Measurements from ENCODE around the gene MAGEA11. TPM values are rescaled to one million over a fixed set of nuclear protein-coding genes. Genes with fewer than 3 reads are reported as not detected.
"Not testable (repeated sequence)": the region's sequence is repeated elsewhere in the genome, so short reads cannot be mapped to it uniquely, and the experiment has no call there.

Gene MAGEA11
- total RNA-seq, 1 donor from 2014 or later = 0.17 TPM

DNA sequence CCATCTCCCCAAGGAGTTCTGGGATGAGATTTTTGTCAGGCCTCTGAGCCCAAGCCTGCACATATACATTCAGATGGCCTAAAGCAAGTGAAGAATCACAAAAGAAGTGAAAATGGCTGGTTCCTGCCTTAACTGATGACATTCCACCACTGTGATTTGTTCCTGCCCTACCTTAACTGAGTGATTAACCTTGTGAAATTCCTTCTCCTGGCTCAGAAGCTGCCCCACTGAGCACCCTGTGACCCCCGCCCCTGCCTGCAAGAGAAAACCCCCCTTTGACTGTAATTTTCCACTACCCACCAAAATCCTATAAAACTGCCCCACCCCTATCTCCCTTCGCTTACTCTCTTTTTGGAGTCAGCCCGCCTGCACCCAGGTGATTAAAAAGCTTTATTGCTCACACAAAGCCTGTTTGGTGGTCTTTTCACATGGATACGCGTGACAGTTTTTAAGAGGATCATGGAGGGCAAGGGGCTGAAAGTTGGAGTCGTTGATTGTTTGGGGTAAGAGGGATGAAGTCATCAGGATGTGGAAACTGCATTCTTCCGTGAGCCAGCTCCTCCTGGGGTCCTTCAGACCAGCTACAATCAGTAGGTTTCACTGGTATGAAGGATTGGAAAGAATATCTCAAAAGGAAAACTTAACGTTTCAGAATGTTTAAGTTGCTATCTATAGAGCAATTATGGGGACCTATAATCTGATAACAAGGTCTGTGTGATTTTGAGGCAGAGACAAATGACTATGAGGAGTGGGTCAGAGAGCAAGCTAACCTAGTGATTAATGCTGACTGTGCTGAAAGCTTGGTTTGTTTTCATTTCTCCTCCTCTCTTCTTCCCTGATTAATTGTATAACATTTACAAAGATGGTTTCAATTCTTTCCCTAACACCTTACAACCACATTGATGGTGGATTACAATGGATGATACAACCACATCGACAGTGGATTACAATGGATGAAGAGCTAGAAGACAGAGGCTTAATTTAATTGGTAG, 28.6 kb upstream of the MAGEA11 start:
- Mint-ChIP-seq H3K27ac (peak overlapping the region; percentile 22), H3K4me3 (no peak overlapping the region), H3K27me3 (no peaks in the 10 kb centered on the region), H3K36me3 (no peaks in the 10 kb centered on the region), H3K4me1 (ENCODE audit: unreplicated experiment) (no peaks in the 10 kb centered on the region), H3K9me3 (peaks cover 11% of the 10 kb centered on the region)
- DNase-seq (ENCODE audit: extremely low spot score, unreplicated experiment) = no peak
- TF ChIP-seq, protein P1, sequence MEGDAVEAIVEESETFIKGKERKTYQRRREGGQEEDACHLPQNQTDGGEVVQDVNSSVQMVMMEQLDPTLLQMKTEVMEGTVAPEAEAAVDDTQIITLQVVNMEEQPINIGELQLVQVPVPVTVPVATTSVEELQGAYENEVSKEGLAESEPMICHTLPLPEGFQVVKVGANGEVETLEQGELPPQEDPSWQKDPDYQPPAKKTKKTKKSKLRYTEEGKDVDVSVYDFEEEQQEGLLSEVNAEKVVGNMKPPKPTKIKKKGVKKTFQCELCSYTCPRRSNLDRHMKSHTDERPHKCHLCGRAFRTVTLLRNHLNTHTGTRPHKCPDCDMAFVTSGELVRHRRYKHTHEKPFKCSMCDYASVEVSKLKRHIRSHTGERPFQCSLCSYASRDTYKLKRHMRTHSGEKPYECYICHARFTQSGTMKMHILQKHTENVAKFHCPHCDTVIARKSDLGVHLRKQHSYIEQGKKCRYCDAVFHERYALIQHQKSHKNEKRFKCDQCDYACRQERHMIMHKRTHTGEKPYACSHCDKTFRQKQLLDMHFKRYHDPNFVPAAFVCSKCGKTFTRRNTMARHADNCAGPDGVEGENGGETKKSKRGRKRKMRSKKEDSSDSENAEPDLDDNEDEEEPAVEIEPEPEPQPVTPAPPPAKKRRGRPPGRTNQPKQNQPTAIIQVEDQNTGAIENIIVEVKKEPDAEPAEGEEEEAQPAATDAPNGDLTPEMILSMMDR (conservative IDR thresholded peaks at IDR 0.05) = no peak

- Mint-ChIP-seq H3K36me3 (no peaks in the 10 kb centered on the region), H3K4me3 (no peak overlapping the region), H3K27me3 (no peaks in the 10 kb centered on the region), H3K9me3 (peaks cover 11% of the 10 kb centered on the region), H3K4me1 (ENCODE audit: unreplicated experiment) (no peaks in the 10 kb centered on the region), H3K27ac (no peak overlapping the region)
- DNase-seq (ENCODE audit: extremely low spot score, unreplicated experiment) = no peak
- TF ChIP-seq, protein P1 (conservative IDR thresholded peaks at IDR 0.05) = no peak
Measured at GRCh38 chrX:149683966-149684730, 27.7 kb upstream of the MAGEA11 start.

DNA sequence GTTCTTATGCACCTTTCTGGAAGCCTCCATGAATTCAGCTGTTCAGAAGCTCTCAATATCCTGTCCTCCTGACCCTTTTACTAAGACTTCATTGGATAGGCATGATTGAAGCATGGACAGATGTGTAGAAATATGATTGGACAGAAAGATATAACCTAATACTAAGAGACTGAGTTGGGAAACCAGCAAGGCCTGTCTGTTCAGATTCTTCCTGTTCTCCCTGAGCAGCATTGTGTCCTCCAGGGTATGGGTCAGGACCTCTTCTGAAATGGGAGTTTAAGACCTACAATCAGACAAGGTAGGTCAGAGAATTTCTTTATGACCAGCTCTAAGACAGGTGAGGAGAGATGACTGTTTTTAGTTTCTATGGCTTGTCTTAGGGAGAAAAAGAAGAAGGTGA, 23.9 kb upstream of the MAGEA11 start:
- Mint-ChIP-seq H3K4me1 (ENCODE audit: unreplicated experiment) (no peaks in the 10 kb centered on the region), H3K27ac (no peak overlapping the region), H3K4me3 (no peak overlapping the region), H3K9me3 (peaks cover 11% of the 10 kb centered on the region), H3K36me3 (no peaks in the 10 kb centered on the region), H3K27me3 (no peaks in the 10 kb centered on the region)
- TF ChIP-seq, protein P1 (conservative IDR thresholded peaks at IDR 0.05) = no peak
- DNase-seq (ENCODE audit: extremely low spot score, unreplicated experiment) = no peak

DNA sequence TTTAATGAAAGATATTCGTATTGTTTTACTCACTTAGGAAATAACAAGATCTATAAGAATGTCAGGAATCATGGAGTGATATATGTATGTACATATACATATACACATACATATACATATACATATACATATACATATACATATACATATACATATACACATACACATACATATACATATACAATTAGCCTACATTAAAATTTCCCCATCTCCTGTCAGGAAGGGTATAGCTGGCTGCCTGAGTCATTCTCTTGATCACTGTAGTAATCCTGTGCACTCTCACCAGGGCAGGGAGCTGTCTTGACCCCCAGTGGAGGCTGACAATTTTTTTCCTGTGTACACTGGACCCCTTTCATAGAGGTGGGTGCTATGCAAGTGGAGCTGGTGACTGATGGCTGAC, 23.3 kb upstream of the MAGEA11 start:
- no peaks in the 10 kb centered on the region for H3K27me3 Mint-ChIP-seq
- no peak overlapping the region for H3K4me3 Mint-ChIP-seq
- no peaks in the 10 kb centered on the region for H3K4me1 Mint-ChIP-seq (ENCODE audit: unreplicated experiment)
- no peaks in the 10 kb centered on the region for H3K36me3 Mint-ChIP-seq
- no peak for DNase-seq (ENCODE audit: extremely low spot score, unreplicated experiment)
- TF ChIP-seq, protein P1 (conservative IDR thresholded peaks at IDR 0.05) = no peak
- H3K9me3 Mint-ChIP-seq = peaks cover 11% of the 10 kb centered on the region
- no peak overlapping the region for H3K27ac Mint-ChIP-seq

DNA sequence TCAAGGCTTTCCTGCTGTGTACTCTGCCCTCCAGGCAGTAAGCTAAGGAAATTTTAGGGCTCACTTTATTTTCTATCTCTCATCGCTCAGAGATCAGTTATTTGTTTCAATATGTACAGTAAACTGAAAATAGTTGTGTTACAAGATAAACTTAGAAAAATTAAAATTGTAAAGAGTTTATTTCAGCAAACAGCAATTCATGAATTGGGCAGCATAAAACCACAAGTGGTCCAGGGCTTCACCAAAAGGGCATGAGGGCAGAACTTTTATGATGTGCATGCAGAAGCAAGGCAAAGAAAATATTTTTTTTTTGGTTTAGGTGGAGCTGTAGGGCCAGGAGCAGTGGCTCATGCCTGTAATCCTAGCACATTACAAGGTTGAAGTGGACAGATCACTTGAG, 20.1 kb upstream of the MAGEA11 start:
- Mint-ChIP-seq H3K27me3 (no peaks in the 10 kb centered on the region), H3K4me3 (no peak overlapping the region), H3K27ac (no peak overlapping the region), H3K9me3 (no peaks in the 10 kb centered on the region), H3K4me1 (ENCODE audit: unreplicated experiment) (no peaks in the 10 kb centered on the region), H3K36me3 (no peaks in the 10 kb centered on the region)
- DNase-seq (ENCODE audit: extremely low spot score, unreplicated experiment) = no peak
- TF ChIP-seq, protein P1 (conservative IDR thresholded peaks at IDR 0.05) = no peak

- not testable (repeated sequence) for H3K9me3 Mint-ChIP-seq; H3K36me3 Mint-ChIP-seq; H3K27me3 Mint-ChIP-seq; DNase-seq (ENCODE audit: extremely low spot score, unreplicated experiment); H3K4me3 Mint-ChIP-seq; H3K27ac Mint-ChIP-seq; H3K4me1 Mint-ChIP-seq (ENCODE audit: unreplicated experiment)
Measured at GRCh38 chrX:149692686-149693272, 19.1 kb upstream of the MAGEA11 start.

Data from type B pancreatic cell (in vitro differentiated cells).